Sigmoid colon (tissue), 7 donors: Measurements from ENCODE around the gene TMEM259. TPM values are rescaled to one million over a fixed set of nuclear protein-coding genes. Genes with fewer than 3 reads are reported as not detected.

Experiments
- DNase-seq: peaks from one replicate; pipeline ENCODE4 v3.0.0-alpha.2; 2019
- H3K27ac ChIP-seq, 4 donors: fragments of 200-600 bp; sonication (generic); one replicate each; pipeline ENCODE4 v1.5.1; 2016 to 2019; ENCODE audit warnings: mild to moderate bottlenecking in 1 of 4
- H3K27me3 ChIP-seq, 3 donors: fragments of 200-600 bp; sonication (generic); one replicate each; pipeline ENCODE4 v1.5.1; 2019; ENCODE audit warnings: mild to moderate bottlenecking in 1 of 3
- H3K36me3 ChIP-seq, 4 donors: fragments of 200-600 bp; sonication (generic); one replicate each; pipeline ENCODE4 v1.5.1; 2016 to 2019
- H3K4me1 ChIP-seq, 4 donors: fragments of 200-600 bp; sonication (generic); one replicate each; pipeline ENCODE4 v1.5.1; 2017 to 2019
- H3K4me3 ChIP-seq, 4 donors: fragments of 200-600 bp; sonication (generic); one replicate each; pipeline ENCODE4 v1.5.1; 2017 to 2019; ENCODE audit warnings: mild to moderate bottlenecking in 2 of 4, moderate library complexity in 1 of 4
- H3K9me3 ChIP-seq, 4 donors: fragments of 200-600 bp in 3 of 4; sonication (generic) in 3 of 4; one replicate each; pipeline versions ENCODE4 v1.5.1 to v1.6.1; 2013 to 2019
- EP300 ChIP-seq, 4 donors: sonication (generic); formaldehyde crosslinking; IDR thresholded peaks; one replicate each; pipeline ENCODE4 v1.6.1; 2017; ENCODE audit warnings: antibody characterized with exemption in 4 of 4
- POLR2A ChIP-seq, 2 donors: fragments of 450-650 bp; IDR thresholded peaks; one replicate each; pipeline ENCODE4 v1.6.1; 2016; ENCODE audit warnings: antibody characterized with exemption in 2 of 2, mild to moderate bottlenecking in 2 of 2, moderate library complexity in 2 of 2
- POLR2AphosphoS5 ChIP-seq, 4 donors: sonication (generic); formaldehyde crosslinking; IDR thresholded peaks; one replicate each; pipeline ENCODE4 v1.6.1; 2017; ENCODE audit warnings: antibody characterized with exemption in 4 of 4
- whole genome bisulfite sequencing, 2 donors: extraction: QIAGEN DNeasy Blood & Tissue Kit; methylation state at CpG; one replicate each; pipeline ENCODE4 v1.1.7; 2013; 5-methylcytosine and 5-hydroxymethylcytosine counted together
- intact Hi-C: fragments of 100-400 bp; cut with DNase I; formaldehyde crosslinking; loops from one replicate; pipeline ENCODE4 v1.15.1; 2023
- polyA plus RNA-seq, 3 donors: library from polyadenylated mRNA; stranded (reverse); fragments of 200-250 nt; gene quantifications; one replicate each; pipeline ENCODE4 v1.2.3, GENCODE V29; 2013
- total RNA-seq, 4 donors: library from RNA; depleted of rRNA; stranded (reverse); fragments of >200 nt; gene quantifications; one replicate each; pipeline ENCODE4 v1.1.0, GENCODE V29; 2016
- TF ChIP-seq, protein P1 (sequence below), 4 experiments: fragments of 450-650 bp in 3 of 4; fragments of 200-600 bp in 1 of 4; IDR thresholded peaks; one replicate each; pipeline ENCODE4 v1.5.1; 2016 to 2019; ENCODE audit warnings: antibody characterized with exemption in 4 of 4, mild to moderate bottlenecking in 3 of 4, moderate library complexity in 2 of 4
- donor health status: healthy with polysubstance abuse.
- donor health status: Bipolar disorder and iron deficiency.
- donor health status: healthy.

The TMEM259 gene
- total and polyA plus RNA-seq, 7 donors = 19.2 to 232 (median 94.5) TPM

DNA sequence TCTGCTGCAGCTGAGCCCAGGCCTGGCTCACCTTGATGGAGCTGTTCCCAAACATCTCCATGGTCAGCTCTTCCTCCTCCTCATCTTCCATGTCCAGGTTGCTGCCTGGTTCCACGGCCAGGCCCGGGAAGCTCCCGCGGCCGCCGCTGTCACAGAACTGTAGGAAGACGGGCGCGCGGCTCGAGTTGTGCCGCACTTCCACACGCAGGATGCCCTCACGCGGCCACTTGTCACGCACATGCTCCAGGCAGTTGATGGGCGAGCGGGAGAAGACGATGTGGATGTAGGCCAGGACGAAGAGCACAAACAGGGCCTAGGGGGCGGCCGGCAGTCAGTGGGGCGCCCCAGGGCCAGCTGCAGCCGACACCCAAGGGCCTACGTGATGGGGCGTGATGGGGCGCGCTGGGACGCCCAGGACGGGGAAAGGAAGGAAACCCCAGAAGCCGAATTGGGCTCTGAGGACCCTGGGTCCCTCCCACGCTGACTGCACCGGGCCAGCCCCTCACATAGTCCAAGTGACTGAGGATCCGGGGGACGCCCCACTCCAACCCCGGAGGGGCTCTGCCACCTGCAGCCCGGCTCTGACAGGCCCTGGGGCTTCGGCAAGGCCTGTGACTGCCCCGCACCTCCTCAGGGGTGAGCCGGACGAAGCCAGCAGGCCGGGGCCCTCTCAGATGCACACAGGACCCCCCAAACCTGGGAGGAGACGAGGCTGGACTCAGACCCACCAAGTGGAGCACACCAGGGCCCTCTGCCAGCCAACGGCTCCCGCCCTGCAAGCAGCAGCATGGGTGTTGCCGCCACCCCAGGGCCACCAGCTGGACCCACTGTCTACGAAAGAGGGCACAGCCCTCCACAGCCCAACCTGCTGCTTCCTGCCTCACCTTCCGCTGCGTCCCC lies 6.5 kb downstream of the TMEM259 start:
- H3K27me3 ChIP-seq = no peaks in the 10 kb centered on the region
- no peaks in the 10 kb centered on the region for H3K9me3 ChIP-seq
- no peak overlapping the region for H3K27ac ChIP-seq
- H3K36me3 ChIP-seq = peaks cover 35 to 52% (median 46%) of the 10 kb centered on the region in 4 donors
- peaks cover 0 to 67% (median 48%) of the 10 kb centered on the region in 4 donors for H3K4me1 ChIP-seq
- no peak for DNase-seq
- 94 to 96% methylated on average over 49 of the region's 49 CpGs for WGBS, 2 donors
- TF ChIP-seq, protein P1, sequence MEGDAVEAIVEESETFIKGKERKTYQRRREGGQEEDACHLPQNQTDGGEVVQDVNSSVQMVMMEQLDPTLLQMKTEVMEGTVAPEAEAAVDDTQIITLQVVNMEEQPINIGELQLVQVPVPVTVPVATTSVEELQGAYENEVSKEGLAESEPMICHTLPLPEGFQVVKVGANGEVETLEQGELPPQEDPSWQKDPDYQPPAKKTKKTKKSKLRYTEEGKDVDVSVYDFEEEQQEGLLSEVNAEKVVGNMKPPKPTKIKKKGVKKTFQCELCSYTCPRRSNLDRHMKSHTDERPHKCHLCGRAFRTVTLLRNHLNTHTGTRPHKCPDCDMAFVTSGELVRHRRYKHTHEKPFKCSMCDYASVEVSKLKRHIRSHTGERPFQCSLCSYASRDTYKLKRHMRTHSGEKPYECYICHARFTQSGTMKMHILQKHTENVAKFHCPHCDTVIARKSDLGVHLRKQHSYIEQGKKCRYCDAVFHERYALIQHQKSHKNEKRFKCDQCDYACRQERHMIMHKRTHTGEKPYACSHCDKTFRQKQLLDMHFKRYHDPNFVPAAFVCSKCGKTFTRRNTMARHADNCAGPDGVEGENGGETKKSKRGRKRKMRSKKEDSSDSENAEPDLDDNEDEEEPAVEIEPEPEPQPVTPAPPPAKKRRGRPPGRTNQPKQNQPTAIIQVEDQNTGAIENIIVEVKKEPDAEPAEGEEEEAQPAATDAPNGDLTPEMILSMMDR (IDR thresholded peaks at IDR 0.05) = no peak
- no peak for TF ChIP-seq POLR2A (IDR thresholded peaks at IDR 0.05)
- TF ChIP-seq POLR2AphosphoS5 (IDR thresholded peaks at IDR 0.05) = no peak
- no peak for TF ChIP-seq EP300 (IDR thresholded peaks at IDR 0.05)
- intact Hi-C loops = no loop called here
- H3K4me3 ChIP-seq = no peak overlapping the region

DNA sequence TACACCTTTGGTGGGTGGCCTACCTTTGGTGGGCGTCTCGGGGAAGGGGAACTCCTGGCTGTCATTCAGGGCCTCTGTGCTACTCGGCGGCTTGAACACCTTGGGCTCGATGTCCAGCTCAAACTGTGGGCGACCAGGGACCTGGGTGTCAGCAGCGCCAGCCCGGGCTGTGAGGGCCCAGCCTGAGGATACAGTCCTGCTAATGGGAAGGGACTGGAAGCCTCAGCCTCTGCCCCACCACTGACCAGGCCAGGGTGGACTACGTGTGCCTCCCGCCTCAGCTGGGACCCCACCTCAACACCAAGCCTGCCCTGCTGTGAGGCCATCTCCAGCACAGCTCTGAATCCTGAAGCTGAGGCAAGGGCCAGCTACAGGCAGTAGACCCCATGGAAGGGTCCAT lies 7.7 kb downstream of the TMEM259 start:
- no peaks in the 10 kb centered on the region for H3K27me3 ChIP-seq
- intact Hi-C loops = no loop called here
- H3K4me3 ChIP-seq = no peak overlapping the region
- TF ChIP-seq POLR2AphosphoS5 (IDR thresholded peaks at IDR 0.05) (no peak), POLR2A (IDR thresholded peaks at IDR 0.05) (no peak), EP300 (IDR thresholded peaks at IDR 0.05) (no peak)
- TF ChIP-seq, protein P1 (IDR thresholded peaks at IDR 0.05) = no peak
- peaks cover 0 to 55% (median 36%) of the 10 kb centered on the region in 4 donors for H3K4me1 ChIP-seq
- no peak for DNase-seq
- H3K36me3 ChIP-seq = peaks cover 35 to 55% (median 46%) of the 10 kb centered on the region in 4 donors
- H3K27ac ChIP-seq = no peak overlapping the region
- H3K9me3 ChIP-seq = no peaks in the 10 kb centered on the region
- 94 to 95% methylated on average over 10 of the region's 10 CpGs for WGBS, 2 donors

DNA sequence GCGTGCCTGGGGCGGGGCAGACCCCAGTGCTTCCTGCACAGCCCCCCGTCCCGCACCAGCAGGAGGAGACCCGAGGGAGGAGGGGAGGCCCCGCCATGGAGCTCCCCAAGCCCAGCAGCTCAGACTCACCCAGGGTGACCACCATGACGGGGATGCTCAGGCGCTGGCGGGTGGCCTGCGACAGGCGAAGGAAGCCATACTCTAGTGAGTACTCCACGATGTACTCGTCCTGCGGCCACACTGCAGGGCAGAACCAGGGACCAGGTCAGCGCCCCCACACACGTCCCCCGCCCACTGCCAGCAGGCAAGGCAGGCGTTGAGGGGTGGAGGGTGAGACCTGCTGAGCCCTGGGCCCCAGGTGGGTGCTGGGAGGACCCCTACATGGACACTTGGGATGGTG lies 8.6 kb downstream of the TMEM259 start:
- no peak overlapping the region for H3K27ac ChIP-seq
- no peak overlapping the region for H3K4me3 ChIP-seq
- TF ChIP-seq EP300 (IDR thresholded peaks at IDR 0.05) (no peak), POLR2A (IDR thresholded peaks at IDR 0.05) (no peak), POLR2AphosphoS5 (IDR thresholded peaks at IDR 0.05) (no peak)
- TF ChIP-seq, protein P1 (IDR thresholded peaks at IDR 0.05) = no peak
- H3K36me3 ChIP-seq = peaks cover 35 to 55% (median 46%) of the 10 kb centered on the region in 4 donors
- no peaks in the 10 kb centered on the region for H3K27me3 ChIP-seq
- H3K9me3 ChIP-seq = no peaks in the 10 kb centered on the region
- no peak for DNase-seq
- H3K4me1 ChIP-seq = peaks cover 0 to 47% (median 27%) of the 10 kb centered on the region in 4 donors
- WGBS, 2 donors = 90 to 95% methylated on average over 18 of the region's 18 CpGs
- intact Hi-C loops = no loop called here

DNA sequence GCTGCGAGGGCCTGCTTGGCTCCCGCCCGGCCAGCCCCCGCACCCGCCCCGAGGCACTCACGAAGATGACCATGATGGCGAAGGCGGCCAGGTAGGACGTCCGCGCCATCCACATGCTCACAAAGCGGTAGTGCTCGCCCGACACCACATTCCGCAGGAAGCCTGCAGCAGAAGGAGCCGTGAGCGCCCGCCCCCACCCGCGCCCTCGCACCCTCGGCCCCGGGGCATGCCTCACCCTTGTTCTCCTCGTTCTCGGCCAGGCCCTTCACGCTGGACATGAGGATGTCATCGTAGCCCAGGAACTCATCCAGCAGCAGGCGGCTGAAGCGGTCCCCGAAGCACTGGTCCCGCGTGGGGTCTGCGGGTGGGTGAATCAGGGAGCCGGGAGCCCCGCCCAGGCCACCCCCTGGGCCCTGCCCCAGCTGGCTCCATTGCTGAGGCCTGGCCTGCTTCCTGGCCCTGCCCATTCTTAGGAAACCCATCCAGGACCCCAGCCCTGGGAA lies 9.0 kb downstream of the TMEM259 start:
- intact Hi-C loops = no loop called here
- WGBS, 2 donors = 95 to 97% methylated on average over 36 of the region's 36 CpGs

More for the DNA sequence above, 9.0 kb downstream of the TMEM259 start:
- Histone ChIP-seq H3K27ac (no peak overlapping the region), H3K36me3 (peaks cover 35 to 55% (median 46%) of the 10 kb centered on the region in 4 donors), H3K27me3 (no peaks in the 10 kb centered on the region), H3K4me1 (peaks cover 0 to 42% (median 23%) of the 10 kb centered on the region in 4 donors), H3K4me3 (no peak overlapping the region), H3K9me3 (no peaks in the 10 kb centered on the region)
- TF ChIP-seq, protein P1 (IDR thresholded peaks at IDR 0.05) = no peak
- TF ChIP-seq EP300 (IDR thresholded peaks at IDR 0.05) = no peak
- TF ChIP-seq POLR2AphosphoS5 (IDR thresholded peaks at IDR 0.05) = no peak
- TF ChIP-seq POLR2A (IDR thresholded peaks at IDR 0.05) = no peak
- no peak for DNase-seq
